GM12865 (cell line): ENCODE results near the gene MAB21L3.
A peak's percentile ranks its signal among the peaks of the same experiment; 100 is the strongest.

Experiments
- DNase-seq: peaks from one replicate; pipeline ENCODE4 v3.0.0; 2010; ENCODE audit warnings: low read depth
- H3K4me3 ChIP-seq: 2 replicates; pipeline ENCODE4 v1.5.1; 2011; ENCODE audit warnings: mild to moderate bottlenecking, low read depth, low read length, control low read depth
- CTCF ChIP-seq: IDR thresholded peaks from 2 replicates; pipeline ENCODE4 v1.5.1; 2011; ENCODE audit warnings: low read length, control low read depth, low read depth, inconsistent platforms; ENCODE audit not compliant: insufficient read depth; ENCODE audit errors: missing control alignments

Gene MAB21L3

DNA sequence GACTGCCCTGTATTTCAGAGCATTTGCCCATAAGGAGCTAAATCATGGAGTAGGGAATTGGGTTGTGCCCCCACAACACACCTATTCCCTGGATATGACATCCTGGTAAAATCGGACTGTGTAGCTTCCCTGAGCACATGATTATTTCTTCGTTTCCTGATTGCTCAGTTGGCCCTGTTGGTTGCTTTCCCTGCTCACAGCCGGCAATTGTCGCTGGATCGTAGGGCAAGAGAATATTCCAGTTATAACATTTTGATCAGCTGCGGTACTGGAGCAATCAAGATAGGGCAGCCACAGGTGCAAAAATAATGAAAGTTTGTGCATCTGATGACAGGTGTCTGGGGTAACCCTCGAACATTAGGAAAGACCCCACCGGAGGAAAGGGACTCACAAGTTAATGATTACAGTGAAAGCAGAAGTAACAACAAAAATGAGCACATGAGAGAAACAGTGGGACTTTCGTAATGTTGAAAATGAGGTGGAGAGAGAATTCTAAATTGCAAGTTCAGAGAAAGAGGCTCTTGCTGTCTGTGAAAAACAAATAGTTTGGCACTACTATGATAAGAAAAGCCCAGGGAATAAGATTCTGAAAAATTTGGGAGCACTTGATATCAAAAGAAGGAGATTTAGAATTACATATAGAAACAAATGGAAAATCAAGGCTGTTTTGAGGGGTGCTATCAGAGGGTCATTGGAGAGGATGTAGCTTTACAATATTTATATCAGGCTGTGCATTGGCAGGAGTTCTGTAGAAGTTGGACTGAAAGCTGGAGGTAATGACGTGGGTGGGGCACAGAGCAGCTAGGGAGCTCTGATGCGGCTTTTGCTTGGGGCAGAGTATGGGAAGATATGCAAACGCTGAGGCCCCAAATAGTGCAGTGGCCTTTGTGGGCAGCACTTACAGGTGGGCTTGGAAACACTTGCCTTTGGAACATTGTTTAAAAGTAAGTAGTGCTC is at the start of gene MAB21L3:
Gene MAB21L3, plus strand, starts transcription at position 833 of the 957 bp plus-strand sequence. CDS start 1,217 bp downstream, outside the sequence.
- no peak within 1 kb of the TSS for H3K4me3 ChIP-seq
- no peak for TF ChIP-seq CTCF
- peak; percentile 16 for DNase-seq

DNA sequence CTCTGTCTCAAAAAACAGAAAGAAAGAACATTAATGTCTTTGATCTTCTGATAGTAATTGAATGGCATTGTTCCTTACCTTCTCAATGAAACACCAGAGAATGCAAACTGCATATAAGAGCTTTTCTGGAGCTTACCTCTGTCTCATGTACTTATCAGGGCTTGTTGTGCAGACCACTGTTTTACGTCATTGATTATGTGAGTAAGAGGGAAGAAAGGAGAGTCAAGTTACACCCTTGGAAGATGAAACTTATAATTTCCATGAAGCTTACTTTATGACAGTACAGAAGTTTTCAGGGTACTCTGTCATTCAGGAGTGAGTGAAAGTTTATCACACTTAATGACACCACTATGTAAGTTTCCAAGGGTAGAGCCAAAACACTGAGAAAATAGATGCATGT is 49.0 kb upstream of the MAB21L3 start:
- no peak for DNase-seq
- no peak for TF ChIP-seq CTCF
- no peak overlapping the region for H3K4me3 ChIP-seq

DNA sequence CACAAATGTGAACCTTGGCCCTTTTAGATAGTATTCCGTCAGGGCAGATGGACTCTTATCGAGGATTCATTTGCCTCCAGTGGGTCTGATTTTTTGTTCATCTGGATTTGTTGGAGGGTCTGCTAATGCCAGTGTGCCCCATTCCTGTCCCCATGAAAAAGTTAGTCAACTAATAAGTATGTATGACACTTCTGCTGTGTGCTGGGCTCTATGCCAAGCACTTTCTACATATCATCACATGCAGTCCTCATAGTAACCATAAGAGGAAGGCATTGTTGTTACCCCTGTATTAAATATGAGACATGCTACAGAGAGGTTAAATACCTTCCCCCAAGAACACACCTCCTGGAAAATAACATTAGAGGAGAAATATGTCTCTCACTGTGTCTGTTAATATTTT is 46.6 kb upstream of the MAB21L3 start:
- TF ChIP-seq CTCF, result no peak
- H3K4me3 ChIP-seq, result no peak overlapping the region
- DNase-seq, result no peak

- H3K4me3 ChIP-seq, result no peak overlapping the region
- TF ChIP-seq CTCF, result no peak
- DNase-seq, result no peak
These were observed 44.2 kb upstream of the MAB21L3 start for GRCh38 chr1:116066868-116067565.

DNA sequence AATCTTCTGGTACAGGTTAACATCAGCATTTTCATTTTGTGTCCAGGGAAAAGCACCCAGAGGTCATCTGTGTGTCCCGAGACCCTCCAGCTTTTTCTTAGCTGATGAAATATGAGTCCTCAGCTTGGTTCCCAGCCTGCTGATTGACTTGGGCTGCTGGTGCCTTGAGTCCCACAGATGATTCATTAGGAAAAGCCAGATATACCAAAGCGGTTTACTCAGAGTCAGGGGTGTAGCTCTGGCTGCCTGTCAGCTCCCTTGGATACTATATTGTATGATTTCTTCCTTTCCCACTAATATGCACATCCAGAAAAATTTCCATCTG is 43.7 kb upstream of the MAB21L3 start:
- no peak for TF ChIP-seq CTCF
- no peak for DNase-seq
- no peak overlapping the region for H3K4me3 ChIP-seq

DNA sequence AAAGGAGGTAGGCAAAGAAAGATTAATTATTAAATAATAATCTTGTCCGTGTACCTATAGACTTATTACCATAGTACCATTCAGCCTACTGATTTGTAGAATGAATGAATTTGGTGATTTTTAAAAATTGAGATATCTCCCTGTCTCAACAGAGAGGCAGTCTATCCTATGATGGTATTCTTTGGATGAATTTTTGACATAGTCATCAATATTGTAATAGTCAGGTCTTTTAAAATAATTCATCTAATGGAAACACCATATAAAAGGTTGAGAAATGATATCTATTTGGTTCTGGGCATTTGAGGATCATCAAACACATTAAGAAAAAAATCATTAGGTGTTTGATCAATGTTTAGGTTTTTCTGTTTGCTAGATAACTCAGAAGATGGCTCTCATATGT is 35.6 kb upstream of the MAB21L3 start:
- H3K4me3 ChIP-seq, result no peak overlapping the region
- no peak for DNase-seq
- TF ChIP-seq CTCF, result no peak
